NCI-H1436 (cell line): ENCODE measurements around the gene PPP1CC.
"Not testable (repeated sequence)": the region's sequence is repeated elsewhere in the genome, so short reads cannot be mapped to it uniquely, and the experiment has no call there.

Source experiments
- DNase-seq: peaks from one replicate; lab custom pipeline; 2025; lab: John Stamatoyannopoulos, UW

Gene PPP1CC

DNA sequence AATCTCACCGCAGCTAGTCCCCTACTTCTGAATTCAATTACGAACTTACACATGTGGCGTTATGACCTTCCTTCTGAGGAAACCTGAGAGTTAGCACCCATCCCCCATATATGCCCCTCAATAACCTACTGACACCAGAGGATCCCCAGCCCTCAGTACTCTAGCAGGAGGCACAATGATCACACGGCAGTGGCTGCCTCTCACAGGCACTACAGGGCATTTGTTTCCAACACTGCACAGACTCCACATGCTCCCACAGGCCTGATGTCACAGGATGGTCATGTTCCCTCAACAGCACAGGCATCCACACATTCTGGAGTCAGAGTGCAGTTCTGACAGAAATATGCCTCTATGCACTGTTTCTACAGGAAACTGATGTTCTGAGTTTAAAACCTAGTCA, 17.4 kb downstream of the PPP1CC start:
- no peak for DNase-seq

DNA sequence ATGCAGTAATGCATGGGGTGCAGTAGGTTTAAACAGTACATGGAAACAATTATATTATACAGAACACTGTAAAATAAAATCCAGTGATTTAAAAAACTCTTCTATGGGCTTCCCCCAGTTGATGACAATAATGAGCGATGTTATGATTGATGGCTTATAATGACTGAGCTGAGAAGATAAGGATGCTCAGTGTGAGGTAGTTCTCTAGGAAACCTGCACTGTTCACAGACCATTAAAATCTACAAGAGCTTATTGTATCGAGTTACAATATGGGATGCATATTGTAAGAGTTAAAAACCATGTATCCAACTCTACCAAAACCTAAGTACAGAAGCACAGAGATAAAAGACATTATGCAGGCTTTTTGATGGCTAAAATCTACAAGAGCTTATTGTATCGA, 19.8 kb downstream of the PPP1CC start:
- not testable (repeated sequence) for DNase-seq

DNA sequence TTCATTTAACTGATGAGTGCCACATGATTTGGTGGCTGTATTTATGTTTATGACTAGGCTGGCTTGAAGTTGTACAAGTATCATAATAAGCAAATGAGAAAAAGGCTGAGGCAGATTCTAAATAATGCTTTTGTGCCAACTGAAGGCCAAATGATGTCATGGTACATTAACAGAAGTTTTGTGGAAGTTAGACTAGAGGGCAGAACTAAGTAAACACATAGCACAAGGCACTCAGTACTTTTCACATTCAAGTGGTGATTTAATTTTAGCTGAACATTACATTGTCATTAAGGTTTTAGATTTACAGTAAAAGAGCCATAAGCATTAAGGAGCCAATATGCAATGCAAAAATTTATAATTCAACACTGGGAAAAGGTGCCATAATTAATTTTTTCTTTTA, 21.1 kb downstream of the PPP1CC start:
- DNase-seq, result no peak

DNA sequence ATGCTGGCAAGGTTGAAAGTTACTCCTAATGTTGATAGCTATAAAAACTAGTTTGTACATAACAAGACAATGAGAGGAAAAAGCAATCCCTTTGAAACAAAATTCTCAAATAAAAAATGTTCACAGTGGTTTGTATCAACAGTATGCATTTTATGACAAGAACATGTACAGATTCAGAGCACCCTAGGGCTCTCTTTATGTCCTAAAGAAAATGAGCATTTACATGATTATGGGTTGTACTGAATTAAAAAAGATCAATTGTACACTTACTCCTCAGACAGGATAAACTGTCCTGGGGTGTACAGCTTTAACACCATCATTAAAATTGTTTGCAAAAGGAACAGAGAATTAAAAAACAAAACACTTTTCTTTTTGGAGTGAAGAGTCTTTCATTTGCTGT, 22.2 kb downstream of the PPP1CC start:
- no peak for DNase-seq

DNA sequence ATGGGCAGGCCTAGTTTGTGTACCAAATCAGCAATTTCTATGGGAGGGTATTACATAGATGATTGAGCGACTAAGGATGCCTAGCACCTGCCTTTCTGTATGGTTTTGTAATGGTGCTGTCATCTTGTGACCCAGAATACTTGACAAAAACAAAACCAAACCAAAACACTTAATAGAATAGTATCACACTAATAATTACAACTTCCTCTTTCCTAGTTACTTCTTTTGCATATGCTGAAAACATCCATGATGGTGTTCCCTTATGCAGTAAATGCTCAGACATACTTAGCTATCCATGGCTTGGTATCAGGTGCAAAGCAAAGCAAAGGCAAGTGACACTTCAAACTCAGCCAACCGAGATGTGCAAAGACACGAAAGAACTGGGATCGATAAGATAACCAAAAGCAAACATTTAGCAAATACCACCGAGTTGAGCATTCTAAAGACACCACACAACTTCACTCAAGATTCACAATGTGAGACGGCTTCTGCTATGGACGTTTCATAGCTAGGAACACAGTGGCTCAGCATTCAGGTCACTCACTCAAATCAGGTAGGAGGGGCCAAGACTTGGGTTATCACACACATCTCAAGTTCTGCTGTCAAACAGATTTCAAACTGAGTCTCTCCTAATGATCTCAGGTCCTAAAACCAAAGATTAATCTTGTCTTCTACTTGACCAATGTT, 24.3 kb downstream of the PPP1CC start:
- DNase-seq, result no peak

DNA sequence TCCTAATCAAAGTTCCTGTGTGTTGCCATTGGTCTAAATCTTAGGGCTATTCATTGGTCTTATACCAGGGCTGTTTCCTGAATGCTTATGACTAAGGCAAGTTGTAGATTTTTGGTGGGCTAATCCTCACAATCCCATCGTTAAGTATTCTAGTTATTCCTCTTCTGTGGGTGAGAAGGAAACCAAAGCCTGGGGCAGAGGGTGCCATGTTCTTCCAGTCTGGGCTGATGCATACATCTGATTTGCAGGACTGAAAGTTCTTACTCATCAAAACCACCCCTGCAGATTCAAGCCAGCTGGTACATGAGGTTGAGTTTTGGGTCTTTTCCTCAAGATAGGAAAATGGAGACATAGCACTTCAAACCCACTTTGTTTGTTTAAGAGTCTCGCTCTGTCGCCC, 25.7 kb downstream of the PPP1CC start:
- DNase-seq, result no peak

DNA sequence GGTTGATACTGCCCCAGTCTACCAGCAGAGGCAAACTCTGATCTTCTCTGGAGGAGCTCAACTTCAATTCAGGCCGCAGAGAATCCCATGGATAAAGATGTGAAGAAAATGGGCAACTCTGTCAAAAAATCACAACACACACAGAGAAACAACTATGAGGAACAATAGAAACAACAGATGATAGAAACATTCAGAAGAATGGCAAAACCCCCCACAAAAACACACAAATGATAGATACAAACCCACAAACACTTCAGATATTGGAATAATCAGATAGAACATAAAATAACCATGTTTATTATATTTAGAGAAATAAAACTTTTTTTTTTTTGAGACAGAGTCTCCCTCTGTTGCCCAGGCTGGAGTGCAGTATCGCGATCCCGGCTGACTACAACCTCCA, 33.8 kb downstream of the PPP1CC start:
- DNase-seq, result no peak

DNA sequence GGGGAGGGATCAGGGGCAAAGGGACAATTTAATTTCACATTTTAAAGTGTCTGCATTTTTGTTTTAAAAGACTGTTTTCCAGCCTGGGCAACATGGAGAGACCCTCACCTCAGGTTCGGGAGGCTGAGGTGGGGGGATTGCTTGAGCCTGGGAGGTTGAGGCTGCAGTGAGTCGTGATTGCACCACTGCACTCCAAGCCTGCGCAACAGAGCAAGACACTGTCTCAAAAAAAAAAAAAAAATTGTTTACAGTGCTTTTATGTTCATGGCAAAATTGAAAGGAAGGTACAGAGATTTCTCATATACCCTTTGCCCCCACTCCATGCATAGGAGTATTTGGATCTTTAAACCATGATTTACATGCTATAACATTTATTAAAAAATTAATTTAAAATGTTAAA, 37.4 kb downstream of the PPP1CC start:
- no peak for DNase-seq

DNA sequence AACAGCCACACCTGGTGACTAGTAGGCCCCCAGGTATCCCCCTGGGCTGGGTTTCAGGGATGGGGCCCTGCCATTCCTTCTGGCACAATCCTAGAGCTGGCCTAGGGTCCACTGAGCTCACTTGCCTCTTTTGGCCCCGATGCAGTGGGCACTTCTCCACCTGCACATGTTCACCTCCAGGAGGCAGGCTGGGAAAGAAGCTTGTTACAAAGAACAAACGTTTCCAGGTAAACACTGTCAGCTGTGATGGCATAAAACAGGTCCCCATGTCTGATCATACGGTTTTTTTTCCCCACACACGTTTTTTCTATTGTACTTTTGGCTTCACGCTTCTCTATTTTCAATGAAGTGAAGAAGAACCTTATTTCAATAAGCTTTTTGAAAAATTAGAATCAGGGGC, 37.9 kb downstream of the PPP1CC start:
- DNase-seq, result peak; percentile 28

DNA sequence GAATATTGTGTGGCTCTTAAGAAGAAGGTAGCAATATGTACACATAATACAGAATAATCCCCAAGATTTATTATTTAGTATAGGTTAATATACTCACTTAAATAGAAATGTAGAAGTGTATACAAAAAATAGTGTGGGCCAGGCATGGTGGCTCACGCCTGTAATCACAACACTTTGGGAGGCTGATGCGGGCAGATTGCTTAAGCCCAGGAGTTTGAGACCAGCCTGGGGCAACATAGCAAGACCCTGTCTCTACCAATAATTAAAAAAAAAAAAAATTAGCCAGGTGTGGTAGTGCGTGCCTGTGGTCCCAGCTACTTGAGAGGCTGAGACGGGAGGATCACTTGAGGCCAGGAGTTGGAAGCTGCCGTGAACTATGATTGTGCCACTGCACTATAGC, 38.5 kb downstream of the PPP1CC start:
- no peak for DNase-seq

DNA sequence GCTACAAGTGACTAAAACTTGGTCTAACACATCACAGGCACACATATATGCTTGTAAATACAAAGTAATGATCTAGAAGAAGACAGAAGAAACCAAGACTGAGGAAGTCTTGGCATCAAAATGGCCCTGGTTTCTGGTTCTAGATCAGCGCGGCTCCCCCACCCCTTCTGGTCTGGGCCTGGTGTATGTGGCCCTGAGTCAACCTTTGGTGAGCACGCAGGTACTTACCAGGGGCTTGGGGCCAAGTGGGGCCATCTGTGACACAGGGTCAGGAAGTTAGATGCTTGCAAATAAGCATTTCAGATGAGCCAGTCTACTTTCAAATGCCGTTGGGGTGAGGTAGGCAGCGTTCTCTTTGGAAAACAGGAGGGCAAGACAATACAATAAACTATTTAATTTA, 40.6 kb downstream of the PPP1CC start:
- DNase-seq, result no peak

DNA sequence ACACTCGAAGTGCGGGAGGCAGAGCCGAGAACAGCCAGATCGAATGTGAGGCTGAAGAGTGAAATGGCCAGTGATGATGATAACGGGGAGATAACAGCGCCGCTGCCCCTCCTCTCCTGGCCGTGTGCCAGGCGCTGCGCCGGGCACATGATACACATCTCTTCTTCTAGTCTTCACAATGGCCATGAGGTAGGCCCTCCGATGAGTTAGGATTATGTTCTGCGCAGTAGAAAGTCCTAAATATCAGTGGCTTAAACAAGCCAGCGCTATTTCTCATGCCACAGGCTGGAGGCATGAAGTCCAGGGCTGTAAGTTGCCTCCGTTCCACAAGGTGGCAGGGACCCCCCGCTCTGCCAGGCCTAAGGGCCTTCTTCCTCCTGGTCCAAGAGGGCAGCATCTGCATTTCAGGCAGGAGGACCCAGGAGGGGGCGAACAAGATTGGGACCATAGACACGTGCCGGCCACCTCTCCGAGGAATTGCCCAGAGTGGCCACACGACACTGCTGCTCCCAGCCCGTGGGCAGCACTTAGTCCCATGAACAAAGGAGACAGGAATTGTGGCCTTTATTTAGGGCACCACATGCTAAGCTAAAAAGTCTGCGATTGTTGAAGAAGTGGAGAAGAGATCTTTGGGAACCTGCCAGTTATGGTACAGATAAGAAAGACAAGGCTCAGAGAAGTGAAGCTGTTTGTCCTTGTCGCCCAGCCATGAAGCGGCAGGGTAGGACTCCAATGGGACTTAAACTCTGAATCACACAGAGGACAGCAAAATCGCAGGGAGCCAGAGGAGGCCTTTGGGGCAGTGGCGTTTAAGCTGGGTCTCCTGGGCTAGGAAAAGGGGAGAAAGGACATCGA, 42.9 kb downstream of the PPP1CC start:
- no peak for DNase-seq

DNA sequence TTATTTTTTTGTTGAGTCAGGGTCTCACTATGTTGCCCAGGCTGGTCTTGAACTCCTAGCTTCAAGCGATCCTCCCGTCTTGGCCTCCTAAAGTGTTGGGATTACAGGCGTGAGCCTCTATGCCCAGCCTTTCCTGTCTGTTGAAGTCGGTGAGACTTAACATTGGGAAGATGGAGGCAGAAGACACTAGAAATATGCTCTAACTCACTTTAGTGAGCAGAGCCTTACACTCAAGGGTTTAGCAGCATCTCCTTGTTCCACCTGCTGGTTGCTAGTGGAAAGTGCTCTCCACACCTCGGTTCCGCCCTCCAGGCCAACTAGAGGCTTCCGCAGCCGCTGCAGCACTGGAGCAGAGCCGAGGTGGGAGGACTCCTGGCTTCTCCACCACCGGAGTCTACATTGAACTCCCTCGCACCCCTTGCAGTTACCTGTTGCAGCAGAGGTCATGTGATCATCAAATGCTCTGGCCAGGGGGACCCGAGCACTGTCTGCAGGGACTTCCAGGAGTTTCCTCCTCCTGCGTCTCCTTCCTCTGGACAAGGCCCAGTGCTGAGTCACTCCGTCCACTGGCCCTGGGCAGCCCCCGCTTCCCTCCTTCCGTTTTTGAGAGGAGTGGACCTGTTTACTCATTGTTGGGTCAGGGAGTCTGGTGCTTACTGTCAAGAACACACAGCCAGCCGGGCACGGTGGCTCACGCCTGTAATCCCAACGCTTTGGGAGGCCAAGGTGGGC, 44.4 kb downstream of the PPP1CC start:
- peak; percentile 66 for DNase-seq

DNA sequence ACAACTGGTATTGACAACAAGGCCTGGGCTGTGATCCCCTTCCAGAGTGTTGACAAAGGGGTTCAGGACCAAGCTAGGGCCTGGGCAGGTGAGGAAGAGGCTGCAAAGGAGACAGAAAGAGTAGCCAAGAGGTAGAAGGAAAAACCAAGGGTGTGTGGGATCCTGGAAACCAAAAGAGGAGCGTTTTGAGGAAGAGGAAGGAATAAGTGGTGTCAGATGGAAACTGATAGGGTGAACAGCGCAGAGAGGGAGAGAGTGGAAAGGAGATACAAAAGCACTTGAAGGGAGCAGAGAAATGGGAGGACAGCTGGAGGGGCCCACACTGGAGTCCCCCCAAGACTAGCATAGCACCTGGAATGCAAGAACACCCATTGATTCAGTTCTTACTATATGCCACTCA, 45.5 kb downstream of the PPP1CC start:
- DNase-seq, result no peak

DNA sequence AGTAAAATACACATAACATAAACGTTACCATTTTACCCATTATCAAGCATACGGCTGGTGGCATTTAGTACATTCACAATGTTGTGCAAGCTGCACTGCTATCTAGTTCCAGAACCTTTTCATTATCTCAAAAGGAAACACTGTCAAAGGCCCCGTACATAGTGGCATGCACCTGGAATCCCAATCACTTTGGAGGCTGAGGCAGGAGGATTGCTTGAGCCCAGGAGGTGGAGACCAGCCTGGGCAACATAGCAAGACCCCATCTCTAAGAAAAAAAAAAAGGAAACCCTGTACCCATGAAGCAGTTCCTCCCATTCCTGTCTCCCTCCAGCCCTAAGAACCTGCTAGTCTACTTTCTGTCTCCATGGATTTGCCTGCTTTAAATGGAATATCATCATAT, 46.4 kb downstream of the PPP1CC start:
- DNase-seq, result no peak

DNA sequence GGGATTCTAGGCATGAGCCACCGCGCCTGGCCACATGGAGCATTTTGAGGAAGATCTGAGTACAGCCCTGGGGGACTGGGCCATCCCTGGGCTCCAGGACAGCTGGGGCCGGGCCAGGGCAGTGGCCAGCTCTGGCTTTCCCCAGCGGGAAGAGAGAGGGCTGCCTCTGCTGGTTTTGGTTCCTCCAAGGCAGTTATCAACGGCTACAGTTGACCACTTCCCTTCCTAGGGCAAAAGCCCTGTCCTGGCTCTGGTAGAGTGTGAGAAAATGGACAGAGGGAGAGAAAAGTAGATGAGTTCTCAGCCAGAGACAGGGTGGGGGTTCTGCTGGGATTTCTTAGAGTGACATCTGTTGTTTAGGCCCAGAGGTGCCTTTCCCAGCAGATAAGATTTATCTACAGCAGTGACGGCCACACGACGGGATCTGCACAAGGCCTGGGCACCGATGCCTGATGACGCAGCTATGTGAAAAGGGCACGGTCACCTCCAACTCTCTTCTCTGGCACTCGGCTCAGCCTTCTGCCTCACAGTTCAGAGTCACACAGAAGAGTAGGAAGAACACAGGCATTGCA, 48.3 kb downstream of the PPP1CC start:
- DNase-seq, result no peak

DNA sequence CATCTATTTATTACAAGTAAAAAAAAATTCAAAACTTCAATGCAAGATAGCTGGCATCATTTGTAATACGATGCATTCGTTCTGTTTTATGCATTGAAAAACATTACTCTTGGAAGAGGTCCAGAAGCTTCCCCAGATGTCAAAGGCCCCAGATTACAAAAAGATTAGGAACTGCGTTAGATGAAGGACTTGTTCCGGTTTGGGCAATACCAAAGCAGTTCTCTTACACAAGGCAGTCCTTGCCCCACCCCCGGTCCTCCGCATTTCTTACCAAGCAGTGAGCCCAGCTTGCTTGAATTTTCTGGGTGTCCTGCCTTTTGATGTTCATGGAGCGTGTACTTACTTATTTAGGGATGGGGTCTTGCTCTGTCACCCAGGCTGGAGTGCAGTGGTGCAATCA, 49.0 kb downstream of the PPP1CC start:
- DNase-seq, result no peak

DNA sequence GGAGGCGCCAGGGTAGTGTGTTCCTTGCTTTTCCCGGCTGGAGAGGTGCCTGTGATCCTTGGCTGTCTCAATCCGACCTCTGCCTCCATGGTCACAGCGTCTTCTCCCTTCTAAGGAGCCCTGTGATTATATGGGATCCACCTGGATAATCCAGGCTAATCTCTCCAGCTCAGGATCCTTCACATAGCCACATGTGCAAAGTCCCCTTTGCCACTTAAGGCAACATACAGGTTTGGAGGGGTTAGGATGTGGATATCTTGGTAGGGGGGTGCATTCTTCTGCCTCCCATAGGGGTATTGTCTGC, 52.6 kb downstream of the PPP1CC start:
- no peak for DNase-seq

DNA sequence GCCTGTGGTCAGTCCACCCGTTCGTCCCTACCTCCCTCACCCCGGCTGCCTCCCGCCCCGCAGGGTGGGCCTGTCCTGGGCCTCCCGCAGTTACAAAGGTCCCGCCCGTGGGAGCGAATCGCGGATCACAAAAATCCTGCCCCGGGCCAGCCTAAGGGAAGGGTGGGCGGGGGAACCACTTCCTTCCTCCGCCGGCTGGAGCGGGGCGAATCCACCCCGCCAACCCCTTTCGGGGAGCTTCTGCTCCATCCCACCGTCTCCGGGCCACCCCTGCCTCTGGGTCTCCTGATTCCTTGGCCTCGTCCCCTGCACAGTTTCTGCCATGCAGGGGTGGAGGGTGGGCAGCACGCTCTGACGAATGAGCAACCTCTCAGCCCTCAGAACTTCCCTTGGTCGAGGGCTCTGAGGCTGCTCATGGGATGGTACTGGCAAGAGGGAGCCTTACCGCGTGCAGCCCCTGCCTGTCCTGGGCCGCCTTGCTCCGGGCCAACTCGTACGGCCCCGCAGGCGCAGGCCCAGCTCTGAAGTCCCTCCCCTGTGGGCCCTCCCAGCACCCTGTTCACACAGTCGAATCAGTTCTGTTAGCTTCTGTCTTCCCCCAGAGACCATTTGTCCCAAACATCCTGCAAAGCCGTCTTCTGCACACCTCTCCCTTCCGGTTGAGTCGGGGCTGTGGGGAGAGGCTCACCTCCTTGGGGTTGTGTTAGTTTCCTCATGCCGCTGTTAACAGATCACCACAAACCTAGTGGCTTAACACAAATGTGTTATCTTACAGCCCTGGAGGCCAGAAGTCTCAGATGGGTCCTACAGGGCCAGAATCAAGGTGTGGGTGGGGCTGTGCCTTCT, 53.2 kb downstream of the PPP1CC start:
- DNase-seq, result no peak

DNA sequence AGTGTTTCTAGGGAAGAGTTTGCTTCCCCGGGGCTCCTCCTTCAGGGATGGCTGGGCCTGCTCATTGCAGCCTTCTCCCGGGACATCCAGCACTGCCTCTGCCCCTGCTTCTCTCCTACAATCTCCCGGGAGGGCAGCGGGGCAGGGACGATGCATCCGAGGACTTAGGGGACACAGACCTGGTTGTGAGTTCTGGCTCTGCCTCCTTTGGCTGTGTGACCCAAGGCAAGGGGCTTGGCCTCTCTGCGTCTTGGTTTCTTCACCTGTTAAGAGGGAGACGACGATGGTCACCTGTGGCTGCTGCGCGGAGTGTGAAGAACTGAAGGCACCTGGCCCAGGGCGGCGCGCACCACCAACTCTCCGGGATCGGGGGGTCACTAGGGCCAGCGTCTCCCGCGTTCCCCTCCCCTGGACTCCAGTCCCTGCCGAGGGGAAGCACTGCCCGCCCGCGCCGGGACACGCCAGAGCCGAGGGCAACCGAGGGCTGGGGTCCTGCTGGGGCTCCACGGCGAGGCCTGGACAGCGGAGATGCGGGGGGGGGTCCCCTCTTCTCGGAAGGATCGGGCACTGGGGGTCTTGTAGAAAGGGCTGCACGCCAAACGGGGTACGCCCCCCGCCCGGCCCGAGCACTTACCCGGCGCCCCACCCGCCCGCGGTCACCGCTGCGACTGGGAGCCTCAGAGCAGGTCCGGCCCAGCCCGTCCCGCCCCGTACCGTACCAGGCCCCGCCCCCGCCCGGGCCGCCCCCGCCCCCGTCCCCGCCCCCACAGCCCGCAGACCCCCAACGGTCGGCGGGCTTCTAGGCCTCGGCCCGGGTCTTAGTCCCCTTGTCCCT, 54.0 kb downstream of the PPP1CC start, which contains the start of gene HVCN1:
HVCN1 (minus strand) TSS at position 670 of the 835 bp plus-strand sequence. CDS start 5,870 bp downstream, outside the sequence.
- DNase-seq, result no peak
